ENCODE data around the gene SLC6A9. TPM values are rescaled to one million over a fixed set of nuclear protein-coding genes. Genes with fewer than 3 reads are reported as not detected.

The SLC6A9 gene
- total RNA-seq, 1 donor from 2014 or later, result 61.7 TPM

GRCh38 chr1:43991476-43992231, 39.6 kb downstream of the SLC6A9 start, which contains the start of gene CCDC24:
TSS of gene CCDC24 (plus strand) at chr1:43991599. CDS start at chr1:43991879, 280 bp downstream.
- no peaks in the 10 kb centered on the region for H3K27me3 Mint-ChIP-seq (ENCODE audit: low read depth)
- DNase-seq (ENCODE audit: low spot score), result no peak
- TF ChIP-seq CTCF (IDR thresholded peaks at IDR 0.05), result peak; percentile 52
- H3K4me1 Mint-ChIP-seq (ENCODE audit: low read depth), result peaks cover 25% of the 10 kb centered on the region
- peak within 1 kb of the TSS; percentile 88 for H3K27ac Mint-ChIP-seq (ENCODE audit: unreplicated experiment)
- no peaks in the 10 kb centered on the region for H3K36me3 Mint-ChIP-seq (ENCODE audit: low read depth)
- H3K9me3 Mint-ChIP-seq (ENCODE audit: low read depth), result no peaks in the 10 kb centered on the region
- H3K4me3 Mint-ChIP-seq (ENCODE audit: unreplicated experiment), result peak within 1 kb of the TSS; percentile 85

- no peak for TF ChIP-seq CTCF (IDR thresholded peaks at IDR 0.05)
- peak overlapping the region; percentile 85 for H3K4me3 Mint-ChIP-seq (ENCODE audit: unreplicated experiment)
- DNase-seq (ENCODE audit: low spot score), result no peak
- H3K36me3 Mint-ChIP-seq (ENCODE audit: low read depth), result peaks cover 2% of the 10 kb centered on the region
- H3K4me1 Mint-ChIP-seq (ENCODE audit: low read depth), result peaks cover 22% of the 10 kb centered on the region
- H3K9me3 Mint-ChIP-seq (ENCODE audit: low read depth), result no peaks in the 10 kb centered on the region
- H3K27ac Mint-ChIP-seq (ENCODE audit: unreplicated experiment), result peak overlapping the region; percentile 88
- no peaks in the 10 kb centered on the region for H3K27me3 Mint-ChIP-seq (ENCODE audit: low read depth)
These were observed 40.1 kb downstream of the SLC6A9 start for GRCh38 chr1:43991200-43991475.

GRCh38 chr1:43990271-43991199, 40.7 kb downstream of the SLC6A9 start:
- TF ChIP-seq CTCF (IDR thresholded peaks at IDR 0.05), result peak; percentile 35
- peaks cover 5% of the 10 kb centered on the region for H3K36me3 Mint-ChIP-seq (ENCODE audit: low read depth)
- H3K4me3 Mint-ChIP-seq (ENCODE audit: unreplicated experiment), result peak overlapping the region; percentile 85
- H3K4me1 Mint-ChIP-seq (ENCODE audit: low read depth), result peaks cover 22% of the 10 kb centered on the region
- H3K27ac Mint-ChIP-seq (ENCODE audit: unreplicated experiment), result peak overlapping the region; percentile 88
- no peaks in the 10 kb centered on the region for H3K9me3 Mint-ChIP-seq (ENCODE audit: low read depth)
- no peaks in the 10 kb centered on the region for H3K27me3 Mint-ChIP-seq (ENCODE audit: low read depth)
- DNase-seq (ENCODE audit: low spot score), result no peak

- H3K27ac Mint-ChIP-seq (ENCODE audit: unreplicated experiment), result no peak overlapping the region
- no peak for DNase-seq (ENCODE audit: low spot score)
- no peaks in the 10 kb centered on the region for H3K27me3 Mint-ChIP-seq (ENCODE audit: low read depth)
- no peak overlapping the region for H3K4me3 Mint-ChIP-seq (ENCODE audit: unreplicated experiment)
- H3K4me1 Mint-ChIP-seq (ENCODE audit: low read depth), result peaks cover 24% of the 10 kb centered on the region
- peaks cover 24% of the 10 kb centered on the region for H3K36me3 Mint-ChIP-seq (ENCODE audit: low read depth)
- no peak for TF ChIP-seq CTCF (IDR thresholded peaks at IDR 0.05)
- H3K9me3 Mint-ChIP-seq (ENCODE audit: low read depth), result no peaks in the 10 kb centered on the region
These were observed 43.9 kb downstream of the SLC6A9 start for GRCh38 chr1:43987159-43987902.

GRCh38 chr1:43986712-43987111, 44.5 kb downstream of the SLC6A9 start:
- Mint-ChIP-seq H3K9me3 (ENCODE audit: low read depth) (no peaks in the 10 kb centered on the region), H3K4me1 (ENCODE audit: low read depth) (peaks cover 20% of the 10 kb centered on the region), H3K27me3 (ENCODE audit: low read depth) (no peaks in the 10 kb centered on the region), H3K27ac (ENCODE audit: unreplicated experiment) (no peak overlapping the region), H3K36me3 (ENCODE audit: low read depth) (peaks cover 26% of the 10 kb centered on the region), H3K4me3 (ENCODE audit: unreplicated experiment) (no peak overlapping the region)
- no peak for TF ChIP-seq CTCF (IDR thresholded peaks at IDR 0.05)
- DNase-seq (ENCODE audit: low spot score), result no peak
